Ectodermal cell (in vitro differentiated cells): Measurements from ENCODE around the gene UVRAG.

Source experiments
- H3K27ac ChIP-seq: 2 replicates; pipeline ENCODE4 v1.7.0; 2013; ENCODE audit warnings: mild to moderate bottlenecking, low read depth, low read length; ENCODE audit not compliant: insufficient read depth, poor library complexity, severe bottlenecking
- H3K27me3 ChIP-seq: 2 replicates; pipeline ENCODE4 v1.7.0; 2013; ENCODE audit warnings: mild to moderate bottlenecking, low read length; ENCODE audit not compliant: insufficient read depth, control insufficient read depth, poor library complexity, severe bottlenecking
- H3K36me3 ChIP-seq: one replicate; pipeline ENCODE4 v1.7.0; 2013; ENCODE audit warnings: low read length; ENCODE audit not compliant: control insufficient read depth, insufficient read depth
- H3K4me1 ChIP-seq: one replicate; pipeline ENCODE4 v1.7.0; 2013; ENCODE audit warnings: low read length; ENCODE audit not compliant: control insufficient read depth, insufficient read depth
- H3K4me3 ChIP-seq: 2 replicates; pipeline ENCODE4 v1.7.0; 2013; ENCODE audit warnings: low read depth, low read length, control low read depth; ENCODE audit not compliant: insufficient read depth
- H3K9me3 ChIP-seq: 2 replicates; pipeline ENCODE4 v1.7.0; 2013; ENCODE audit warnings: mild to moderate bottlenecking, low read length, moderate library complexity; ENCODE audit not compliant: control insufficient read depth
- WGBS, 2 experiments: methylation state at CpG; one replicate each; pipeline ENCODE4 v1.1.7; 2013; ENCODE audit warnings: missing lambda C conversion rate in 2 of 2; 5-methylcytosine and 5-hydroxymethylcytosine counted together

Gene UVRAG

GRCh38 chr11:76156971-76157427 lies 342.0 kb downstream of the UVRAG start:
- peaks cover 3% of the 10 kb centered on the region for H3K4me1 ChIP-seq
- peaks cover 5% of the 10 kb centered on the region for H3K27me3 ChIP-seq
- H3K9me3 ChIP-seq: no peaks in the 10 kb centered on the region
- no peak overlapping the region for H3K27ac ChIP-seq
- WGBS, 2 experiments: 89% methylated on average over 12 of the region's 12 CpGs
- H3K36me3 ChIP-seq: no peaks in the 10 kb centered on the region
- no peak overlapping the region for H3K4me3 ChIP-seq

DNA sequence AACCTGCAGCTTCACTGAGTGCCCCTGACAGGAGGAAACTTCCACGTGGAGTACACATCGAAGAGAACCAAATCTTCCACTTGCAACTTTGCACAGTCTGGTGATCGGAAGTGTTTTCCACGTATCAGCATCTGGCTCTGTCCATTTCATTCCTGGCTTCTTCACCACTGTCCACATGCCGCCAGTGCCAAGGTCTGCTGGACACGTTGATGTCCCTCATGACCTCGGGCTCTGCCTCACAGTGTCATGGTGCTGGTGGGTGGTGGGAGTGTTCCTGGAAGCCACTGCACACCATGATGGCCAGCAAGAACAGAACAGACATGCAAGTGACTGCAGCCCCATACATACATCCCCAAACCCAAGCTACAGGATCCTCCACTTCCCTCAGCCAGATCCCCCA lies 342.9 kb downstream of the UVRAG start:
- no peak overlapping the region for H3K27ac ChIP-seq
- peaks cover 5% of the 10 kb centered on the region for H3K27me3 ChIP-seq
- 96% methylated on average over 7 of the region's 7 CpGs for WGBS, 2 experiments
- no peak overlapping the region for H3K4me3 ChIP-seq
- H3K4me1 ChIP-seq: peaks cover 3% of the 10 kb centered on the region
- no peaks in the 10 kb centered on the region for H3K9me3 ChIP-seq
- no peaks in the 10 kb centered on the region for H3K36me3 ChIP-seq

DNA sequence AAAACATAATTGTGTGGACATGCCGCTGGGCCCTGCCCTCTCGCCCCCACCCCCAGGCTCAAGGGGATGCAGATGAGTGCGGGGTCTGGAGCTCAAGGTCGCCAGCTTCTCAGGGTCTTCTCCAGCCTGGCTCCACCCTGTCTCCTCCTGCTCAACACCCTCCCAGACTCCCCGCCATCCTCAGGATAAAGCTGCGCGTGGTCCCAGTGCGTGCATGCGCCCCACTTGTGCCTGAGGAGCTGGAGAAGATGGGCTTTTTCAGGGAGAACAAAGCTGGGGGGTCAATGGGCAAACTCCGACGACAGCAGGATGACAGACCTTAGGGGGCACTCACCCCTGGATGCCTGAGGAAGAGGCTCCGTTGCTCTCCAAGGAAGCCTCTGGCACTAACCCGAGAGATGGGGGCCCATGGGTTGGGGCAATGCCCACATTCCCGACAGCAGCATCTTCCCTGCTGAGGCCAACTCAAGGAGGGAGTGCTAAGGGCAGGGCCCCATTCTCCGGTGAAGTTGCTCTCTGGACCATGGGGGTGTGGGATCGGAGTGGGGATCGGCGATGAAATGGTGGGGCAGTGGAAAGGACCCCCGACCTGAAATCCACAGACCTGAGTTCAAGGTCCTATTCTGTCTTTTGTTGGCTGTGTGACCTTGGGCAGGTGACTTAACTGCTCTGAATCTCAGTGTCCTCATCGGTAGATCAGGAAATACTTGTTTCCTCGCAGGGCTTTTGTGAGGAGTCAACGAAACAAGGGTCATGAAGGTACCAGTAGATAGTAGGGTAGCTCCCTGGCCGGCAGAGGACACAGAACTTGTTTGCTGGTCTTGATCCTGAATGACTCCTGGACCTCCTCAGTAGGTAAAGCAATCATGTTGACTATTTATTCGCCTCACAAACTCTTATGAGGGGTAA lies 343.6 kb downstream of the UVRAG start:
- Histone ChIP-seq H3K27ac (no peak overlapping the region), H3K27me3 (peaks cover under 1% of the 10 kb centered on the region), H3K36me3 (no peaks in the 10 kb centered on the region), H3K9me3 (no peaks in the 10 kb centered on the region), H3K4me1 (peaks cover 3% of the 10 kb centered on the region), H3K4me3 (no peak overlapping the region)
- 87 to 89% methylated on average over 24 of the region's 24 CpGs for WGBS, 2 experiments

- Histone ChIP-seq H3K4me1 (peaks cover 3% of the 10 kb centered on the region), H3K36me3 (no peaks in the 10 kb centered on the region), H3K27me3 (no peaks in the 10 kb centered on the region), H3K4me3 (no peak overlapping the region), H3K9me3 (no peaks in the 10 kb centered on the region), H3K27ac (no peak overlapping the region)
- 83 to 84% methylated on average over 14 of the region's 14 CpGs for WGBS, 2 experiments
Observed at GRCh38 chr11:76159303-76159937, 344.4 kb downstream of the UVRAG start.

DNA sequence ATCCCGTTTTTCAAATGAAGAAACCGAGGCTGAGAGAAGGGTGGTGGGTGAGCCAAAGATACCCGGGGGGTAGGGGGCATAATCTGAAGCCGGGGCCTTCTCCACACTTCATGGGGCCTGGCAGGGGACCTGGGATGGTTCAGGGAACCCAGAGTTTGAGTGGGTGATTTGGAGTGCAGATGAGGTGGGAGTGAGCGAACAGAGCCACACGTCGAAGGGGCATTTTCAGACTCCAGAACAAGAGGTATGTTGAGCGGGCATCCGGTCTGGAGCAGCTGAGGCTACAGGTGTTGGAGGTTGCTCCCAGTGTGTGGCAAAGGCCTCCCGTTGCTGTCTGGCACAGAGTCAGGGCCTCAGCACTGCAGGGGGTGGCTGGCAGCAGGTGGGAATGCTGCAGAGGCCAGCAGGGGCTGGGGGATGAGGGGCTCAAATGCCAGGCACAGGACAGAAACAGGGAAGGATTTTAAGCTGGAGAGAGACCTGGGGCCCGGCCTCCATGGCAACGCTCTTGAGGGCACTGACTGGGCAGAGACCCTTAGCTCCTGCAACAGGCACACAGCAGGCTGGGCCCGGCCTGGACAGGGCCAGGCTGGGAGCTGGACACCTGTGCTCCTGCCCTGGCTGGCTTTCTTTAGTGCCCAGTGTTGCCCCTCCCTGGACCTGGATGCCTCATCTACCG lies 345.1 kb downstream of the UVRAG start:
- Histone ChIP-seq H3K36me3 (no peaks in the 10 kb centered on the region), H3K27me3 (peaks cover 3% of the 10 kb centered on the region), H3K4me3 (no peak overlapping the region), H3K4me1 (peaks cover 3% of the 10 kb centered on the region), H3K27ac (no peak overlapping the region), H3K9me3 (no peaks in the 10 kb centered on the region)
- WGBS, 2 experiments: 82 to 85% methylated on average over 14 of the region's 14 CpGs

GRCh38 chr11:76160856-76161255 lies 345.8 kb downstream of the UVRAG start:
- WGBS, 2 experiments: 87 to 91% methylated on average over 8 of the region's 8 CpGs
- H3K27ac ChIP-seq: no peak overlapping the region
- peaks cover 3% of the 10 kb centered on the region for H3K4me1 ChIP-seq
- H3K9me3 ChIP-seq: no peaks in the 10 kb centered on the region
- H3K4me3 ChIP-seq: no peak overlapping the region
- H3K27me3 ChIP-seq: peaks cover 3% of the 10 kb centered on the region
- no peaks in the 10 kb centered on the region for H3K36me3 ChIP-seq

- Histone ChIP-seq H3K4me1 (peaks cover 3% of the 10 kb centered on the region), H3K27ac (no peak overlapping the region), H3K4me3 (no peak overlapping the region), H3K27me3 (peaks cover 3% of the 10 kb centered on the region), H3K36me3 (no peaks in the 10 kb centered on the region), H3K9me3 (no peaks in the 10 kb centered on the region)
- WGBS, 2 experiments: 82 to 88% methylated on average over 23 to 24 of the region's 24 CpGs
Observed at GRCh38 chr11:76161261-76161961, 346.4 kb downstream of the UVRAG start.

DNA sequence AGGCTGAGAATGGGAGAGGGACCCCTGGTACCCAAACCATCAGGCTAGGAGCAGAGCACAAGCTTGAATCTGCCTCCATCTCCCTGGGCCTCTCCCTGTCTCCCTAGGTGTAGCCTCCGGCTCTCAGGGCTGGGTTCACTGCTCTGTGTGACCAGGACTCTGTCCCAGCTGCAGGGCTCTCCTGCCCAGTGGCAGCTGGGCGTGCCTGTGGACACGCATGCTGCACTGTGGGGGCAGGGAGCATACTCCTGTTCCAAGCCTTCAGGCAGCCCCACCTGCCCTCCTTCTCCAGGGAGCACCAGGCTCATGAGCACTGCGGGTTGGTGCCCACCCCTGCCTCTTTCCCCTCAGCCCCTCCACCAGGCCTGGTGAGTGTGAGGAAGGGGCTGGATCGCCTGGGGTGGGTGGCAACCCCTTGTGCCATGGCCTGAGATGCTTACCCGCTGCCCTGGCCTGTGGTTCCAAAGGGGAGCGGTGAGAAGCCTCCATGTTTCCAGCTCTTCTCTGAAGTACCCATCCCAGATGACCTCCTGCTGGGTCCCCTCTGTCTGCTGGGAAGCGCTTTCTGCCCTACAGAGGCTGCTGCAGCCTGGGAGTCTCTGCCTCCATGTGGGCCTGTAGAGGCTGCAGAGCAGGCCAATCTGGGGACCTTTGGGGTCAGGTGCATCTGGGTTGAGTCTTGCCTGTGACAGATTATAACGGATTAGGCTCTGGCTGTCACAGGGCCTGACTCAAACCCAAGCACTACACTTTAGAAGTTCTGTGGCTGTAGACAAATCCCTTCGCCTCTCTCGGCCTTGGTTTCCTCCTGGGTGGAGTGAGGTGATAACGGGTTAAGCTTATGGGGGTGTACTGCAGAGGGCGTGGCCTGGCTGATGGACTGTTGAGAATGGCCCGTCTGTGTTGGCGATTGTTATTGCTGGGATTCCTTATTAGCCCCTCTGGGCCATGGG lies 347.6 kb downstream of the UVRAG start:
- Histone ChIP-seq H3K4me3 (no peak overlapping the region), H3K36me3 (no peaks in the 10 kb centered on the region), H3K27me3 (peaks cover 3% of the 10 kb centered on the region), H3K27ac (no peak overlapping the region), H3K4me1 (peaks cover 3% of the 10 kb centered on the region), H3K9me3 (no peaks in the 10 kb centered on the region)
- WGBS, 2 experiments: 90 to 92% methylated on average over 15 of the region's 15 CpGs

- WGBS, 2 experiments: 91 to 93% methylated on average over 11 of the region's 11 CpGs
Observed at GRCh38 chr11:76163289-76163880, 348.4 kb downstream of the UVRAG start.

More at GRCh38 chr11:76163289-76163880, 348.4 kb downstream of the UVRAG start:
- Histone ChIP-seq H3K4me3 (no peak overlapping the region), H3K9me3 (no peaks in the 10 kb centered on the region), H3K27ac (no peak overlapping the region), H3K27me3 (peaks cover 3% of the 10 kb centered on the region), H3K36me3 (no peaks in the 10 kb centered on the region), H3K4me1 (peaks cover 3% of the 10 kb centered on the region)
